Activated CD4-positive, alpha-beta T cell treated with anti-CD3 and anti-CD28 coated beads, Interleukin-2, amount 50 U/mL, for 24 hours (primary cell): Measurements from ENCODE around the gene MRGPRD.

Experiments used
- DNase-seq, 2 donors: peaks; one replicate each; pipeline ENCODE4 v3.0.0-alpha.2; 2020; ENCODE audit warnings: low read depth in 1 of 2, low spot score in 1 of 2

The MRGPRD gene, protein sequence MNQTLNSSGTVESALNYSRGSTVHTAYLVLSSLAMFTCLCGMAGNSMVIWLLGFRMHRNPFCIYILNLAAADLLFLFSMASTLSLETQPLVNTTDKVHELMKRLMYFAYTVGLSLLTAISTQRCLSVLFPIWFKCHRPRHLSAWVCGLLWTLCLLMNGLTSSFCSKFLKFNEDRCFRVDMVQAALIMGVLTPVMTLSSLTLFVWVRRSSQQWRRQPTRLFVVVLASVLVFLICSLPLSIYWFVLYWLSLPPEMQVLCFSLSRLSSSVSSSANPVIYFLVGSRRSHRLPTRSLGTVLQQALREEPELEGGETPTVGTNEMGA

DNA sequence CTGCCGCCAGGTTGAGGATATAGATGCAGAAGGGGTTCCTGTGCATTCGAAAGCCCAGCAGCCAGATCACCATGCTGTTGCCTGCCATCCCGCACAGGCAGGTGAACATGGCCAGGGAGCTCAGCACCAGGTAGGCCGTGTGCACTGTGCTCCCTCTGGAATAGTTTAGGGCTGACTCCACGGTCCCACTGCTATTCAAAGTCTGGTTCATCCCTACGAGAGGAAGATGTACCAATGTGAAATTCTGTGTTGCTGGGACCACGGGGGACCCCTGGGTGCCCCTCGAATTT, at the start of gene MRGPRD:
Gene MRGPRD (minus strand): TSS at position 211 of the 290 bp plus-strand sequence. CDS start 0 bp downstream, at position 211.
- no peak for DNase-seq

DNA sequence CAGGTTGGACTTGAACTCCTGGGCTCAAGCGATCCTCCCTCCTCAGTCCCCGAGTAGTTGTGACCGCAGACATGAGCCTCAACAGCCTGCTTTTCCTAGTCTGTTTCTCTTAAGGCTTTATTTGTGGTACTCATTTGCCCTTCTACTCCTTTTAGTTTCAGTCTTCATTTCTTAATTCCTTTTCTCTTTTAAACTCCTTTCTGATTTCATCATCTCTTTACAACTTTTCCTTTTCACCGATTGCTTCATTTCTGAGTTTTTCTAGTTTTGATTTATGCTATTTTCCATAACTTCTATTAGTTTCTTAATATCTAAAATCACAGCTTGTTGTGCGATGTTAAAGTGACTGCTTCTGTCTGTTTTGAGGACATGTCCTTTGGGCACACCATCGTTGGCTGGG, 49.5 kb upstream of the MRGPRD start:
- DNase-seq: no peak

DNA sequence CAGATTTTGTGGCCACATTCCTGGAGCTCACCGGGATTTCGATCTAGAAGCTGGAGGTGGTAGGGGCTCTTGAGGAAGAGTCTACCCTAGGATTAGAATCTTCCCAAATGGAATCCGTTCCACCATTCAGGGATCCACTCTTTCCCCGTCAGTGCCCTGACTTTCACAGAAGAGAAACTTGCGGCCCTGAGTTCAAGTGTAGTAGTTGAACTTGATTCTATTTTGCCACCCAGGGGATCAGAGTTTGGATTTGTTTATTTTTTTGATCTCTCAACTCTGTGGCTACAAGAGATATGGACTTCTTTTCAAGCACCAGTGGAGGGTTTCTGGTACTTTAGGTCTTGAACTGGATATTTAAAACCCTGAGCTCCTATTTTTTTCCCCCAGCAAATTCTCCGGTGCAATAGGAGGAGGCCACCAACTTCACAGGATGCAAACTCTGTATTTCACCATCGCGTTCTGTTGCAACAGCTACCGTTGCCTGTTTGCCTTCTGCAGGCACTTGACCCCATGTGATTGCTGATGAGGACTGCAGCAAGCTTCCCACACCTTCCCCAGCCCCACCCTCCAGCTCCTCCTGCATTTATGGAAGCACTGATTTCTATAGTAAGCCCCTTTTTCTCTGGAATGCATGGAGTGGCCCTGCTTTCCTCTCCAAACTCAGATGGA, 47.1 kb upstream of the MRGPRD start:
- DNase-seq: no peak

DNA sequence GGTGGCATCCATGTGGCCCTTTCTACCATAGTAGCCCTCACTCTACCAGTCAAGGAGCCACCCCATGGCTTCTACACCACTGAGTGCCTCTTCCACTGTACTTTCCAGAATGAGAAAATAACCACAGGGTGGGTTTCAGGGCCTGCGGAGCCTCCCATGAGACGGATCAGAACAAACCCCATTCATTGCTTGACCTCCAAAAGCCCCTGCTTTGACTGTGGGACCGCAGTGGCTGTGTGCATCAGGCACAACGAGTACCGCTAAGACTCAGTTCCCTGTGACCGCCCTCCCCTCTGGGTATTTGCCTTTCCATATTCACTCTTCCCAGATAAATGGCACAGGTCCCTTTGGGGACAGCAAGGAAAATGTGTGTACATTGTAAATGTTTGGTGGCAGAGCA, 43.7 kb upstream of the MRGPRD start:
- DNase-seq: no peak

DNA sequence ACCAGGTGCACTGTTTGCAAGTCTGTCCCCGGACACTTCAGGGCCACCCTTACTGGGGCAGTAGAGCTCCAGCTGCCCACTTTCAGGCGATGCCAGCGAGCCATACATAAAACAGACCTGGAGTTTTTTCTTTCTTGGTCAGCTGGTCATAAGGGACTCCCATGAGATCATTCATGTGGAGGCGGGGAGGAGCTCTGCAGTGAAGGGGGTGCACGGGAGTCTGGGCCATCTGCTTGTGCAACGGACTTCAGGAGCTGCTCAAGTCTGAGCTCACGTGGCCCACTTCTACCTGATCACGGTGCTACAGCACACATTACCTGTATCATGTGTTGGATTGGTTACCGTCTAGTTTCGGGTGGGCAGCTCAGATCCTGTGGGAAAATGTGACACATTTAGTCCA, 41.5 kb upstream of the MRGPRD start:
- DNase-seq: no peak

DNA sequence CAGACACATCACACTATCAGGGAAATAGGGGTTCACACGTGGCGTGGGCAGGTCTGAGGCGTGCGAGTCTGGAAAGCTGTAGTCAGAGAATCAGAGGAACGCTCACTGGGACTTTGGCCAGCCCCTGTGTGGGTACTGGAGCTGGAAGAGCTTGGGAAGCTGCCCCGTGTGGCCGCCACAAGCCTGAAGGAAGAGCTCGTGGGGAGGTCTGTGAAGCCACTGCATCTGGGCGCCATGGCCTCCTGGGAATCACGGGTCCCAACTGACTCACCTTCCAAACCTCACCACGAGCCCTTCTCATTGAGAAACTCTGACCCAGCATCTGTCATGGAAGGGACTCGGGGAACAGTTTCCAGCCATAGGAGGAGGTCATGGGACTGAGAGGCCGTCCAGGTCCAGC, 38.1 kb upstream of the MRGPRD start:
- DNase-seq: no peak

DNA sequence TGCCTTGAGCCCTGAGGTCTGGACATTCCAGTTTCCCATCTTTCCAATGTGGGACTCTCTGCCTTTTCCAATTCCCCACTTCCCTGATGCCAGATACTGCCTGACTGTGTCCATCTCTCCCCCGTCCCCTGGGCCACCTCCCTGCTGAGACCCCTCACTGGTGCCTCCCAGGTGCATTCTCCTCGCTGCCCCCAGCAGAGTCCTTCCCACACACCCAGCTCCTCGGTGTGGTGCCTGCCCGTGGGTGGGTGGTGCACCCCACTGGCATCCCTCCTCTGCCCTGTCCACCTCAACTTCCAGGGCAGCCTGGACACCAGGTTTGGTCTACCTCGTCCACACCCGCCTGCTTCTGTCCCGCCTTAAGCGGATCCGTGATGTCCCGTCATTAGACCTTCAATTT, 37.2 kb upstream of the MRGPRD start:
- no peak for DNase-seq

DNA sequence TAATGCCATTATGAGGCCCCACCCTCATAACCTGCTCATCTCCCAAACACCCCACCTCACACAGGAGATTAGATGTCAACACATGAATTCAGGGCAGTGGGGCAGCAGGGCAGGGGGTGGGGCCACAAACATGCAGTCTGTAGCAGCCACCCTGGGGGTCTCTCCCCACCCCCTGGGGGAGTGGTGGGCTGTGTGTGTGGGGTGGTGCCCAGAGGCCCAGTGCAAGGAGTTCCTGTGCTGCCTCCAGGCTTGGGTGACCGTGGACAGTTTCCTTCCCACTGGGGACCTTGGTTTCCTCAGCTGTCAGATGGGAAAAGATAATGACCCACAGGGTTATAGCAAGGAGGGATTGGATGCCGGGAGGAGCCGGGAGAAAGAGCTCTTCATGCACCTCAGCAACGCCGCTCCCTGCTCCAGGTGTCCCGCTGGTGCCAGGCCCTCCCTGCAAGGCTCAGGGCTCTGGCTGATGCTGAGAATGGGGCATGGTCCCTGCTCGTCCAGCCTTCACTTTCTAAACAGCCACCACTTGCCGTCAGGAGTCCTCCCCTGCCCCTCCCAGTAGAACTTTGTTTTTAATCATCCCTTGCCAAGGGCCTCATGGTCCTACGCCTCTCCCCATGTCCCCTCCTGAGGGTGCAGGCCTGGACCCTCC, 34.2 kb upstream of the MRGPRD start:
- no peak for DNase-seq

DNA sequence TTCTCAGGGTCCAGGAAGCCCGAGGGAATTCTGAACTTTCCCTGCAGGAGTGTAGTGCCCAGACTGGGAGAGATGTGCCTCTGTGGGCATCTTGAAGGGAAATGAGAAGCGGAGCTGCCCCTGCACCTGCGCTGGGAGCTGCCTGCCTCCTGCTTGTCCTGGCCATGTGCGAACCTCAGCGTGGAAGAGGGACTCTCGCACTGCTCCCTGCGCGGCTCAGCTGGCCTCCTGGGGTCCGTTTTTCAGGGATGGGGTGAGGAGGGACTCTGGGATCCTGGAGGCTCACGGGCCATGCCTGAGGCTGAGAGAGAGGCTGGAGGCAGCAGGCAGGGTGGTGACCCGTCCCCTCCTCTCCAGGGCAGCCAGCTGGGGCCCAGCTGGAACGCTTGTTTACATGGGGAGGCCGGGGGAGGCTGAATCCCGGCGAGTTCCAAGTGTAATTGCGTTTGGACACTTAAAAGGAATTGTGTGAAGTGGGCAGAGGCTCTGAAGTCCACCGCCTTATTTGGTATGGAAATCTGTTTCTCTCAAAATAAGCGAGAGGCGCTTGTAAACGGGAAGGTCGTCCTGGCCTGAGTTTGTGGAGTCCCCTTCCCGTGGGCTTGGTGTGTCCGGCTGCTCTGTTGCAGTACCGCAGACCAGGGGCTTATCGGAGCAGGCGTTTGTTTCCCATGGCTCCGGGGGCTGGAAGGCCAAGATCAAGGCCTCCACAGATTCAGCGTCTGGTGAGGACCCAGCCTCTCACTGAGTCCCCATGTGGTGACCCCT, 33.5 kb upstream of the MRGPRD start:
- DNase-seq: no peak

DNA sequence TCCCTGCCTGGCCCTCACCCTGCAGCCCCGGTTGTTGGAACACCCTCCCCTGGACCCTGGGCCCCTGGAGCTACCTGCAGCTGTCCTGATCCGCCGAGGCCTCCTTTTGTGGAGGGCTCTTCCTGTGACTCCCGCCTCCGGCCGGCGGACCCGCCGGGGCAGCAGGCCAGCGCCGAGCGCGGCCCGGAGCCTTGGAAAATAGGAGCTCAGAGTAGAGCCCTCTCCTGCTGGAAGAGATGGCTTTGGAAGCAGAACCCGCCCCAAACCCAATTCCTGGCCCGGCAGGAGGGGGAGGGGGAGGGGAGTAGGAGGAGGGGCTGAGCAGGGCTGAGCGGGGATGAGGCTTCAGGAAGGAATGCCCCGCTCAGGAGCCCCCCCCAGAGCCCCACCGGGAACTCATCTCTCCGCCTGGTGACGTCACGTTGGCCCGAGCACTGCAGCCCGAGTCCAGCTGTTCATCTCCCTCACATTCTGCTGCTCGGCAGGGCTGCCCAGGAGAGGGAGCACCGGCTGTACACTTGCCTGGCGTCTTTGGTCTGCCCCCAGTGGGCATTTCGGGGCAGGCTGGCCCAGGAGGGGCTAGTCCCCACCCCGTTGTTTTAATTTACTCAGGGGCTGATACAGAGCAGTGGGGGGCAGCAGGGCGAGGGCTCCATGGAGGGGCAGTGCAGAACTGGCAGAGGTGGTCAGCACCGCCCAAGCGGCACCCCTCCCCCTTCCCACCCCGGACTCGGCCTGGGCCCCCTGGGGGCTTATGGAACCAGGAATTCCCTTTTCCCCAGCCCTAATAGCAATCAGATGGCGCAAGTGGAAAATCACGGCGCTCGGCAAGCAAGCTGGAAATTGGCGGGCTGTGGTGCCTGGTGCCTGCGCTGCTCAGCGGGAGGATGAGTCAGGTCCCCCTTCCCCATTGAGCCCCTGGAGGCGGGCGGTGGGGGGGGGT, 32.5 kb upstream of the MRGPRD start, which contains the start of gene MRGPRF:
Gene MRGPRF (minus strand): TSS at position 238 of the 943 bp plus-strand sequence. CDS start 3,345 bp downstream, outside the sequence.
- DNase-seq: no peak

DNA sequence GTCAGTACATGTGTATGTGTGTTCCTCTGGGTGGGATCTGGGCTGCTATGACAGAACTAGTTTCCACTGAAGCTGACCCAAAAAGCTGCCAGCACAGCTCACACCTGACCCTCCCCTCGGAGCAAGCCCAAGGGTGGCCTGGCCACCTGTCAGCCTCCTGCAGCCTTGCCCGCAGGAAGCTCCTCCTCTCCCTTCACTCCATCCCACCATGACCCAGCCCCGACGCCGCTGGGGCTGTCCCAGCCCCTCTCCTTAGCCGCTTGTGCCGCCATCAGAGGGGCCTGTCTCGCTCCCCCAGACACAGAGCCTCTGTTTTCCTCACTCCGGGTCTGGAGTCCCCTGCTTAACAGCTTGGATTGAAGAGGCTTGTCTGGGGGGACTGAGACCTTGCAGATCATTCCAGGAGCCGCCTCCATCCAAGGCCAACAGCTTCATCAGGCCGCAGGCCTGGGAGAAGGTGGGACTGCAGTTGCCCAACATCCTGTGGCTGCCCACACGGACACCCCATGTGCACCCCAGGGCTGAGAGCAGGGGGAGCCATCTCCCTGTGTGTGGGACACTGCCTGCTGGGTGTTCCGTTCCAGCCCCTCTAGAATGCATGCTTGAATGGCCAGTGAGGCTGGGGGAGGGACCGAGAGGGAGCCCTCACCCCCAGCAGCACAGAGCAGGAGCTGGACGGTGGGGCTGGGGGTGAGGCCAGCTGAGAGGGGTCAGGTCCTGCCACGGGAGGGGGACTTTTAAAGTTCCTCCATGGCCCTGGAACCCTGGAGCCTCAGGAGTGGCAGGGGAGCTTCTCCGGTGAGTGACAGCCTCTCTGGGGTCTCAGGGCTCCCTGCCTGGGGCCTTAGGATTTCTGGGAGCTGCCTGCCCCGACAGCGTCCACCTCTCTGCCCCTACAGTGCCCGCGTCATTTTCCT, 31.6 kb upstream of the MRGPRD start:
- DNase-seq: no peak

DNA sequence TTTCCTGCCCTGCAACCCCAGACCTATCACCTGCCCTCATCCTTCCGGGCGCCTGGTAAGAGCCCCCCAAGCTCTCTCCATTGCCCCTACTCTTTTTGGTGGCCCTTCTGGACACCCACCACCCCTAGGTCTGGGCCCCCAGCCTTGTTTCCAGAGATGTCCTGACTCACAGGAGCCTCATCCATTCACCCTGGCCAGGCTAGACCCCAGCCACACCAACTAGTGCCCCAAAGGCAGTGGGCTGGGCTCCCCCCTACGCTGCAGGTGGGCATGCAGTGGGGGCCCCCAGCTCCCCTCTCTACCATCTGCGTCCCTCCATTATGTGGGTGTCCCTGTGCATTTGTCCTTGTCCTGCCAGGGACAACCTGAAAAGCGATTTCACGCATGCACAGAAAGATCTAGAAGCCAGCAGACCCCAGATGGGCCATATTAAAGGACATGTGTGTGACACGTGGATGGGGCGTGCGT, 30.9 kb upstream of the MRGPRD start:
- no peak for DNase-seq

DNA sequence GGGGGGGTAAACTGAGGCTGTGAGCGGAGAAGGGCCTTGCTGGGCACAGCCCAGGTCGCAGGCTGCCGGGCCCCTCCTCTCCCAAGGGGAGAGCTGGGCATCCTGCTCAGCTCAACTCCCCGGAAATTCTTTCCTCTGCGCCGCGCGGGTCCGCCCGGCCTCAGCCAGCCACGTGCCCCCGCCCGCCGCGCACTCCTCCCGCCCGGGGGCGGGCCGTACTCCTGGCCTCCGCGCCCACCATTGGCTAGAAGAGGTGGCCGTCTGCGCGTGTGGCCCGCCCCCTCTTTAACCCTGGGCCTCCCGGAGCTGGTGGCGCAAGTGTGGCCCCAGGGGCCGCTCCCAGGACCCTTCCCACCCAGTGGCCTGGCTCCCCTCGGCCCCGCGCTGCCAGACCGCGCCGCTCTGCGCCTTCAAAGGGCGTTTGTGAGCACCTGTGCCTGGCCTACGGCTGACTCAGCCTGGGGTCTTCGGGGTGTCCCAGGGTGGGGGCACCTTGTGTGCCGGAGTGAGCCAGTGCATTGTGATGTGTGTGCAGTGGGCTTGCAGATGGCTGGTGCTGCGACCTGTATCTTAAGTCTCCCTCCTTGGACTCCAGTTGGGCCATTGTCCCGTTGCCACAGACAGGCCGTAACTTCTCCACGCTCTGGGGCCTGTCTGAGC, 30.3 kb upstream of the MRGPRD start:
- peak in 1 of 2 donors; percentile 23 for DNase-seq

DNA sequence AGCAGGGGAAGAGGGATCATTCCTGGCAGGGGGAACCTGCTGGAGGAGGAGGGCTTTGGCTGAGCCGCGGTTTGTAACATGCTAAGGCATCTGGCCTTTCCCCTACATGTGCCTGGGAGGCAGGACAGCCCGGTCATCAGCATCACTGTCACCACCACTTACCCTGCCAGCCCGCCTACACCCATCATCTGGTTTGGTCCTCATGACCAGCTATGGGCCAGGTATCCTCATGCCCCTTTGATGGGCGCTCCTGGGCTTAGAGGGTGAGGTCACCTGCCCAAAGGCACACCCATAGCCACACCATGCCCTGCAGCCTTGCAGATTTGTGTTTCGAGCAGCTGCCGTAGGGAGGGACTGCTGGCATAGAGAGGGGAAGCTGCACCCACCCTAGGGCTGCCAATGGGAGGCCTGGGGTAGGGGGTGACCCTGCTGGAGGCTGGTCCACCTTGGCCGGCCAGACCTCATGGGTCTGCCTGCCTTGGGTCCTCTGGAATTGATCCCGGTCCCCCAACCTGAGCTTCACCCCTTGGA, 29.6 kb upstream of the MRGPRD start:
- no peak for DNase-seq

DNA sequence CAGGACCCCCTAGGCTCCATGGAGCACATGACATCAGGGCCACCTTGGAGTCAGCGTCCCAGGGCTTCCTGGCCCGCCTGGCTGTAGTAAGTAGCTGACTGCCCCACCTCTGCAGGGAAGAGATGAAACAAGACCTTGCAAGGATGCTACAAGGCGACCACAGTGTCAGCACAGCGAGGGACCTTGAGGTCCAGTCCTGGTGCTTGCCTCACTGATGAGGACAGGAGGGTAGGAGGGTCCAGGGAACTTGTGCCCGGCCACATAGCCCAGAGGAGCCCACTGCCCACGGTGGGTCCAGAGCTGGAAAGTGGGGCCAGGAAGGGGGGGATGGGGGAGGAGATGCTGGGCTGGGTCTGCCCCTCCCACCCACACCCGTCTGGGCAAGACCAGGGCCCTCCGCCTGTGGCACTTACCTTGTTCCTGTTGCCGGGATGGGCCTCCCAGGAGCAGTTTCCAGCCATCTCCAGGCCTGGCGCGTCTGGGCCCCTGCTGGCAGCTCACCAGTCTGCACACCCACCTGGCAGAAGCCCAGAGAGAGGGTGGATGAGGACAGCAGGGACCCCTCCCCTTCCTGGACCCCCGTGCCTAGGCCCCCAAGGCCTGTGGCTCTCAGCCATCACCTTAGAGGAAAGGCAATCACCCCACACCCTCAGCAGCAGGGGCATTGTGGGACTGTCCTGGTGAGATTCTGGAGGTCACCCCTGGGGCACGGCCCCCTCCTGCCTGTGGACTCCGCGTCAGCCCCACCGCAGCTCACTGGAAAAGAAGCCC, 28.8 kb upstream of the MRGPRD start:
- no peak for DNase-seq

DNA sequence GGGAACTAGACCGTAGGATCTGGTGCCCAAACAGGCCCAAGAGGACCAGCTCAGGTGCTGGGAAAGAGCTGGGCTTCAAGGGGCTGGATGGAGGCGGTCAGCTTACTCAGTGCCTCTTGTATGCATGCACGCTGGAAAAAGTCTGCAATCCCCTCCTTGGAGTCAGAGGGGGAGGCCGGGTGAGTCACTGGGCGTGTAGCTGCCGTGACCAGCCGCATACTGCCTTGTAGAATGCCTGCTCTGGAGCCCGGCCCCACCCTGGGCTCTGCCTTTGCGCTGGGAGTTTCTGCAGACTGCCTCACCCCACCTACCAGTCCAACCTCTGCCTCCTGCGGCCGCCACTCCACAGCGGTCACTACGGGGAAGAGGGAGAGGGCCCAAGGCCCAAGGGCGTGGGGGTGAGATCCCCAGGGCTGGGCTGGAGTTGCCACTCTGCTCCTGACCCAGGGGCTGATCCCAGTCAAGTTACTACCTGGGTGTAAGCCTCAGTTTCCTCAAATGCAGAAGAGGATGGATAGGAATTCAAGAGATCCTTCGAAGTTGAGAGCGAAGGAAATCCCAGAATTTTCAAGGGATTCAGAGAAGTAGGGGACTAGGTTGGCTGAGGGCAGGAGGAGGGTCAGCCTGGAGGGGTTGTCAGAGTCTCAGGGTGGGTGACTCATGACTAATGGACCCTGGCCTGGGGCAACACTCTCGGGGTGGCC, 28.1 kb upstream of the MRGPRD start:
- DNase-seq: no peak

DNA sequence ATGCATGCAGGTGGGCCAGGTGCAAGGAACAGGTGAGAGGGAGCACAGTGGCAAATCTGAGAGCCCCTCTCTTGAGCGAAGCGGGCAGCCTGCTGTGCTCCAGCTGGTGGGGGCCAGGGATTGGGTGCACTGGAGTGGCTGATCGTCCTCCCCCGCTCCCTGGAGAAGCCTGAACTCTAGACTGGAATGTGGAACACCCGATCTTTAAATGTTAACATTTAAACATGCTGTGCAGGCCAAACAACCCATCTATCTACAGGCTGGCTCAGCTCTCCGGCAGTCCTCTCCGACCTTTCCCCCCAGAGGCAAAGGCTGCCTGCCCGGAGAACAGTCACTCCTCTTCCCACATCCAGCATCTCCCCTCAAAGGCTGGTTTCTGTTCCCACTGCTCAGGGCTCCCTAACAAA, 27.2 kb upstream of the MRGPRD start:
- DNase-seq: no peak
